Measurements from ENCODE around the gene RNF31. TPM values are rescaled to one million over a fixed set of nuclear protein-coding genes. Genes with fewer than 3 reads are reported as not detected.

RNF31 gene
- total and polyA plus RNA-seq, 2 of the 13 experiments (the other 11 are each of a cell fraction or from before 2014, with no cell fraction given), result 48.2 to 86.8 TPM

- ATAC-seq (peak; percentile 88), FAIRE-seq (peak; percentile 100), DNase-seq (ENCODE audit: low spot score) (peak; percentile 100)
- 1% methylated on average over 62 of the region's 65 CpGs for WGBS (ENCODE audit: low lambda C conversion rate)
- peaks cover 25 to 48% of the 10 kb centered on the region in 2 experiments for H3K36me3 ChIP-seq (replicated peaks in 1 of 2; ENCODE audit: control insufficient read depth in 1 of 2, insufficient read depth in 2 of 2, low read length in 2 of 2)
- H3K9me3 ChIP-seq (ENCODE audit: low read length), result no peaks in the 10 kb centered on the region
- peaks cover 60% of the 10 kb centered on the region for H3K79me2 ChIP-seq (ENCODE audit: insufficient read depth, low read length)
- peak within 1 kb of the TSS; percentile 86 for H3K27ac ChIP-seq (ENCODE audit: extremely low read length, insufficient read depth, low read length)
- H2AFZ ChIP-seq (ENCODE audit: low read length), result peak within 1 kb of the TSS; percentile 21
- in situ Hi-C loops (cut with HindIII; ENCODE audit: extremely low pct_ligation_motif_present, low pct_unique_long_range_greater_than_20kb), result loop anchor here (25.0 kb wide), 1 partner anchor 829 kb away; the partner anchor contains the start of genes BCL2L2, PABPN1 and PPP1R3E
- H3K4me3 ChIP-seq (replicated peaks in 1 of 3; ENCODE audit: insufficient read depth in 1 of 3, low read depth in 2 of 3, low read length in 3 of 3), result peak within 1 kb of the TSS; percentile 83 to 99 (median 95)
- peak within 1 kb of the TSS; percentile 93 for H3K9ac ChIP-seq (ENCODE audit: insufficient read depth, low read depth, low read length)
- BruUV-seq (replicated peaks), result TSS peak; percentile 50
- peaks cover 11% of the 10 kb centered on the region for H4K20me1 ChIP-seq (ENCODE audit: insufficient read depth, low read length)
- ChIA-PET CTCF (ENCODE audit: low intra/inter-chr PET ratio, low total read pairs) (interaction anchor here (1.0 kb wide), 1 partner anchor 33 kb away, joined by 3 read pairs; no protein-coding TSS in a partner anchor), POLR2A (interaction anchor here (0.6 to 22.7 kb wide), 47 partner anchors 9 to 1134 kb away, joined by 3 to 977 read pairs (median 5); partner anchors contain the start of genes ACIN1, C14orf119, CHMP4A and CIDEB)
- H3K27me3 ChIP-seq (ENCODE audit: control insufficient read depth in 1 of 2, insufficient read depth in 2 of 2, low read length in 2 of 2), result peaks cover 0 to 3% of the 10 kb centered on the region in 2 experiments; a peak in 1 of 5 replicates
- peaks cover 77% of the 10 kb centered on the region for H3K4me1 ChIP-seq (ENCODE audit: insufficient read depth, low read length)
- H3K4me2 ChIP-seq (ENCODE audit: low read depth, low read length), result peak within 1 kb of the TSS; percentile 94
- intact Hi-C loops (cut with micrococcal nuclease; ENCODE audit: unreplicated experiment), result loop anchor here (1.0 to 2.0 kb wide), 5 partner anchors 20 to 158 kb away; partner anchors contain the start of genes CHMP4A, DHRS1, IRF9 and NOP9
- peak; percentile 96; the same call in 1 of the 2 replicates for TF ChIP-seq IRF9 (CRISPR knock-in tag; IDR thresholded peaks at IDR 0.05; ENCODE audit: borderline replicate concordance)
- TF ChIP-seq PHF8 (CRISPR knock-in tag; IDR thresholded peaks at IDR 0.05), result peak; percentile 96
- TF ChIP-seq ZNF841 (CRISPR knock-in tag; IDR thresholded peaks at IDR 0.05; ENCODE audit: borderline replicate concordance), result no peak
- peak; percentile 88 for TF ChIP-seq MED8 (CRISPR knock-in tag; IDR thresholded peaks at IDR 0.05; ENCODE audit: insufficient replicate concordance)
- TF ChIP-seq NKX3-1 (CRISPR knock-in tag; IDR thresholded peaks at IDR 0.05), result peak; percentile 2; the same call in 1 of the 2 replicates
- peak; percentile 41; the same call in 1 of the 2 replicates for TF ChIP-seq MEIS2 (CRISPR knock-in tag; IDR thresholded peaks at IDR 0.05)
- no peak for TF ChIP-seq PCBP2 (optimal IDR thresholded peaks at IDR 0.05; ENCODE audit: low read depth, low read length, poor library complexity, severe bottlenecking)
- TF ChIP-seq ZNF790 (CRISPR knock-in tag; IDR thresholded peaks at IDR 0.05; ENCODE audit: borderline replicate concordance), result no peak
- peak; percentile 57 for TF ChIP-seq RXRB (CRISPR knock-in tag; IDR thresholded peaks at IDR 0.05; ENCODE audit: borderline replicate concordance)
- peak; percentile 91; the same call in 1 of the 2 replicates for TF ChIP-seq SIN3A (IDR thresholded peaks at IDR 0.05; ENCODE audit: borderline replicate concordance, low read depth, low read length)
- no peak; the same call in 1 of the 2 replicates for TF ChIP-seq GPN1 (CRISPR knock-in tag; IDR thresholded peaks at IDR 0.05; ENCODE audit: borderline replicate concordance)
- TF ChIP-seq E2F5 (CRISPR knock-in tag; conservative IDR thresholded peaks at IDR 0.05), result peak; percentile 88
- peak; percentile 94 for TF ChIP-seq ZBTB3 (CRISPR knock-in tag; IDR thresholded peaks at IDR 0.05; ENCODE audit: borderline replicate concordance, low read depth)
- TF ChIP-seq ZBTB26 (CRISPR knock-in tag; IDR thresholded peaks at IDR 0.05; ENCODE audit: borderline replicate concordance), result peak; percentile 67; the same call in 1 of the 2 replicates
- peak; percentile 88 for TF ChIP-seq CBFB (CRISPR knock-in tag; IDR thresholded peaks at IDR 0.05)
- no peak for TF ChIP-seq SOX6 (IDR thresholded peaks at IDR 0.05)
- peak; percentile 67 for TF ChIP-seq SOX6 (CRISPR knock-in tag; IDR thresholded peaks at IDR 0.05)
- peak; percentile 99 for TF ChIP-seq HINFP (CRISPR knock-in tag; IDR thresholded peaks at IDR 0.05; ENCODE audit: low read depth)
Measured at GRCh38 chr14:24141097-24141880, 6.0 kb upstream of the RNF31 start, which contains the start of gene EMC9. Gene EMC9 (minus strand): TSS chr14:24141591. CDS start chr14:24141304, 287 bp downstream.

All from HepG2 (cell line).